Left lobe of liver (tissue), 2 donors: ENCODE results near the gene SH3BGRL. TPM values are rescaled to one million over a fixed set of nuclear protein-coding genes. Genes with fewer than 3 reads are reported as not detected.
"Not testable (repeated sequence)": the region's sequence is repeated elsewhere in the genome, so short reads cannot be mapped to it uniquely, and the experiment has no call there.

Experiments
- ATAC-seq: fragments of 200-7000 bp; cut with Tn5 transposase; one replicate; pipeline ENCODE4 v1.9.1; 2020; ENCODE audit warnings: mild to moderate bottlenecking, moderate library complexity
- DNase-seq: peaks from one replicate; pipeline ENCODE4 v3.0.0-alpha.2; 2020; ENCODE audit warnings: low spot score
- total RNA-seq: library from RNA; stranded (reverse); gene quantifications from one replicate; pipeline ENCODE4 v1.2.1, GENCODE V29; 2021
- donor health status: DM: no; HTN: no; CAD: no; lungs with moderate emphysema.
- donor health status: DM: no; HTN: yes; CAD: no.

SH3BGRL gene
- total RNA-seq, 1 donor from 2014 or later = 10.5 TPM

GRCh38 chrX:81259020-81259713 is 57.3 kb downstream of the SH3BGRL start:
- DNase-seq = no peak
- ATAC-seq = no peak

- no peak for DNase-seq
- ATAC-seq = no peak
These were observed 58.0 kb downstream of the SH3BGRL start for GRCh38 chrX:81259714-81260395.

- no peak for ATAC-seq
These were observed 59.7 kb downstream of the SH3BGRL start for GRCh38 chrX:81261576-81261975.

DNA sequence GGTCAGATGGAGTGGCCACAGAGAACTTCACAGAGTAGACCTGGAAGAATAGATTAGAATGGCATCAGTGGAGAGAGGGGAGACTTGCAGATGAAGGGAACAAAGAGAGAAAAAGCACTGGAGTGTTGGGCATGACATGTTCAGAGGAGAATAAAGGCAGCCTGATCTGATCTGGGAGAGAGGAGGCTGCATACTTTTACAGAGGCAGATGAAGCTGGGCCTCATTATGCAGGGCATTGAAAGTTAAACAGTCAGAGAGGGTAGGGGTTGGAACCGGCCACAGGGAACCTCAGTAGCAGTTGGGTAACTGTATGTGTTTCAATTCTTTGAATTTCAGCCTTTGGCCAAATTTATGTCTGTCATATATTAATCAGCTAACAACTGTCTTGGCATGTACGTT is 61.2 kb downstream of the SH3BGRL start:
- ATAC-seq = no peak
- DNase-seq = no peak

More at GRCh38 chrX:81261576-81261975, 59.7 kb downstream of the SH3BGRL start:
- DNase-seq = no peak

DNA sequence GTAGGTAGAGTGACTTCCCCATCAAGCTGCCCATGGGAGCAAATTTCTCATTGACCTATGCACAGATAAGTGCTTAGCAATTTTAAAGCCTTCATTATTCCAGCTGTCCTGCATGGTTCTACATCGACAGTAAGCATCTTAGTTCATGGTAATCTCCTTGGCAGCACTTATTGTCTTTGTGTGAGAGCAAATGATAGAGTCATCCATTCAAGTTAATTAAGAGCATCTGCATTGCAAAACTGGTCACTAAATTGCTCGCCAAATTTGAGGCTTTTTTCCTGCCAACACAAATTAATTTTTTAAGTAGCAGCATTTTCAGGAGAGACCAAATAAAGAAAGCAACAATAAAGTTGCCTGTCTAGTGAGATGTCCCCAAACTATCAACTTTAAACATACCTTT is 76.7 kb downstream of the SH3BGRL start:
- ATAC-seq (no peak), DNase-seq (no peak)

GRCh38 chrX:81280148-81280547 is 78.2 kb downstream of the SH3BGRL start:
- ATAC-seq (no peak), DNase-seq (no peak)

- no peak for DNase-seq
- no peak for ATAC-seq
These were observed 84.2 kb downstream of the SH3BGRL start for GRCh38 chrX:81286075-81286474.

- DNase-seq = no peak
- ATAC-seq = no peak
These were observed 84.7 kb downstream of the SH3BGRL start for GRCh38 chrX:81286608-81287007.

DNA sequence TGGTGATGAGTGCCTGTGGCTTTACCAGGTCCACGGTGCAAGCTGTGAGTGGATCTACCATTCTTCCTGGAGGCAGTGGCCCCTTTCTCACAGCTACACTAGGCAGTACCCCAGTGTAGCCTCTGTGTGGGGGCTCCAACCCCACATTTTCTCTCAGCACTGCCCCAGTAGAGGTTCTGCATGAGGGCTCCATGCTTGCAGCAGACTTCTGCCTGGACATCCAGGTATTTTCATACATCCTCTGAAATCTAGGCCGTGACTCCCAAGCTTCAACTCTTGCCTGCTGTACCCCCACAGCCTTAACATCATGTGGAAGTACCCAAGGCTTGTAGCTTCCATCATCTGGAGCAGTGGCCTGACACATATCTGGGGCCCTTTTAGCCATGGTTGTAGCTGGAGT is 90.1 kb downstream of the SH3BGRL start:
- DNase-seq (no peak), ATAC-seq (no peak)

GRCh38 chrX:81294101-81294500 is 92.2 kb downstream of the SH3BGRL start:
- ATAC-seq (no peak), DNase-seq (no peak)

GRCh38 chrX:81301877-81302276 is 100.0 kb downstream of the SH3BGRL start:
- ATAC-seq (no peak), DNase-seq (no peak)

- DNase-seq (no peak), ATAC-seq (no peak)
These were observed 102.7 kb downstream of the SH3BGRL start for GRCh38 chrX:81304563-81304962.

- ATAC-seq = no peak
These were observed 103.3 kb downstream of the SH3BGRL start for GRCh38 chrX:81305240-81305639.

GRCh38 chrX:81308086-81308829 is 106.4 kb downstream of the SH3BGRL start:
- ATAC-seq = no peak

More at GRCh38 chrX:81305240-81305639, 103.3 kb downstream of the SH3BGRL start:
- no peak for DNase-seq

GRCh38 chrX:81316163-81316562 is 114.3 kb downstream of the SH3BGRL start:
- no peak for ATAC-seq
- DNase-seq = no peak

More at GRCh38 chrX:81308086-81308829, 106.4 kb downstream of the SH3BGRL start:
- DNase-seq = no peak

- ATAC-seq = not testable (repeated sequence)
These were observed 129.8 kb downstream of the SH3BGRL start for GRCh38 chrX:81331653-81332052.

GRCh38 chrX:81336455-81337152 is 134.7 kb downstream of the SH3BGRL start:
- ATAC-seq (no peak), DNase-seq (no peak)

More at GRCh38 chrX:81331653-81332052, 129.8 kb downstream of the SH3BGRL start:
- DNase-seq = not testable (repeated sequence)

DNA sequence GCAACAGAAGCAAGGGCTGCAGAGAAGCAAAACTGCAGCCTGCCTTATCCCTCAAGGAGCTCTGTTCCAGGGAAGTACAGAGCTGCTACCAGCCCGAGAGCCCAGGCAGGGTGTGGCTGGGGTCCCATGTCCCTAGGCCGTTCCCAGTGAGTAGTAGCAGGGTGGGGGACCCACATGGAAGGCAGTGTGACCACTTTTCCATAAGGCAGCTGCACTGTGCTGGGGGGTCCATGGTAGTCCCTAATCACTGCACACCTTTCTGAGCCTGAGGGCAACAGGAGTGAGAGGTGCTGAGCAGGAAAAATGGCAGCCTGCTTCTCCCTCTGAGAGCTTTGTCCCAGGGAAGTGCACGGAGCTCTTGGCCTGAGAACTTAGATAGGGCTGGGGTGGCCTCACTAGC is 135.9 kb downstream of the SH3BGRL start:
- no peak for ATAC-seq
- DNase-seq = no peak

GRCh38 chrX:81338924-81339323 is 137.0 kb downstream of the SH3BGRL start:
- DNase-seq (no peak), ATAC-seq (no peak)

- DNase-seq, ATAC-seq: not testable (repeated sequence)
These were observed 143.4 kb downstream of the SH3BGRL start for GRCh38 chrX:81345296-81345695.
